Measurements from ENCODE around the gene SPATA18.
"Not testable (repeated sequence)": the region's sequence is repeated elsewhere in the genome, so short reads cannot be mapped to it uniquely, and the experiment has no call there.

Gene SPATA18

GRCh38 chr4:52135171-52135570 lies 84.1 kb downstream of the SPATA18 start:
- Histone ChIP-seq H3K9me3 (ENCODE audit: control insufficient read depth, insufficient read depth, low read depth, low read length) (no peaks in the 10 kb centered on the region), H3K4me3 (ENCODE audit: low read depth, low read length) (no peak overlapping the region), H3K36me3 (ENCODE audit: control insufficient read depth in 2 of 2, insufficient read depth in 1 of 2, low read length in 2 of 2) (no peaks in the 10 kb centered on the region), H3K27ac (ENCODE audit: extremely low read depth, low read depth, low read length) (no peak overlapping the region), H3K4me1 (ENCODE audit: control insufficient read depth, insufficient read depth, low read length) (no peaks in the 10 kb centered on the region)
- TF ChIP-seq HOXC10 (CRISPR knock-in tag; IDR thresholded peaks at IDR 0.05): no peak
- no peak for TF ChIP-seq ZNF223 (tag by site-specific recombination; IDR thresholded peaks at IDR 0.05)
- ChIA-PET CTCF (no interaction called here), POLR2A (no interaction called here)

GRCh38 chr4:52137152-52137551 lies 86.0 kb downstream of the SPATA18 start:
- H3K36me3 ChIP-seq (ENCODE audit: control insufficient read depth in 2 of 2, insufficient read depth in 1 of 2, low read length in 2 of 2); H3K4me3 ChIP-seq (ENCODE audit: low read depth, low read length); CTCF ChIA-PET; H3K9me3 ChIP-seq (ENCODE audit: control insufficient read depth, insufficient read depth, low read depth, low read length); POLR2A ChIA-PET; H3K4me1 ChIP-seq (ENCODE audit: control insufficient read depth, insufficient read depth, low read length); H3K27ac ChIP-seq (ENCODE audit: extremely low read depth, low read depth, low read length): not testable (repeated sequence)

GRCh38 chr4:52142816-52143215 lies 91.7 kb downstream of the SPATA18 start:
- ChIA-PET POLR2A (no interaction called here), CTCF (no interaction called here)
- Histone ChIP-seq H3K36me3 (ENCODE audit: control insufficient read depth in 2 of 2, insufficient read depth in 1 of 2, low read length in 2 of 2) (no peaks in the 10 kb centered on the region), H3K4me3 (ENCODE audit: low read depth, low read length) (no peak overlapping the region), H3K4me1 (ENCODE audit: control insufficient read depth, insufficient read depth, low read length) (no peaks in the 10 kb centered on the region), H3K27ac (ENCODE audit: extremely low read depth, low read depth, low read length) (no peak overlapping the region), H3K9me3 (ENCODE audit: control insufficient read depth, insufficient read depth, low read depth, low read length) (no peaks in the 10 kb centered on the region)
- TF ChIP-seq ZNF112 (tag by site-specific recombination; IDR thresholded peaks at IDR 0.05): no peak
- no peak for TF ChIP-seq ZNF10 (tag by site-specific recombination; IDR thresholded peaks at IDR 0.05)
- no peak for TF ChIP-seq ZNF580 (tag by site-specific recombination; IDR thresholded peaks at IDR 0.05)
- TF ChIP-seq ZNF785 (tag by site-specific recombination; IDR thresholded peaks at IDR 0.05): no peak
- no peak for TF ChIP-seq EGR2 (tag by site-specific recombination; IDR thresholded peaks at IDR 0.05; ENCODE audit: low read depth)
- TF ChIP-seq ZNF132 (tag by site-specific recombination; IDR thresholded peaks at IDR 0.05; ENCODE audit: borderline replicate concordance): no peak
- no peak for TF ChIP-seq ZNF341 (tag by site-specific recombination; IDR thresholded peaks at IDR 0.05; ENCODE audit: low read depth)

GRCh38 chr4:52143815-52144214 lies 92.7 kb downstream of the SPATA18 start:
- Histone ChIP-seq H3K36me3 (ENCODE audit: control insufficient read depth in 2 of 2, insufficient read depth in 1 of 2, low read length in 2 of 2) (no peaks in the 10 kb centered on the region), H3K9me3 (ENCODE audit: control insufficient read depth, insufficient read depth, low read depth, low read length) (no peaks in the 10 kb centered on the region), H3K4me1 (ENCODE audit: control insufficient read depth, insufficient read depth, low read length) (no peaks in the 10 kb centered on the region), H3K4me3 (ENCODE audit: low read depth, low read length) (no peak overlapping the region), H3K27ac (ENCODE audit: extremely low read depth, low read depth, low read length) (no peak overlapping the region)
- ChIA-PET CTCF (no interaction called here), POLR2A (no interaction called here)
- TF ChIP-seq ZBTB26 (tag by site-specific recombination; optimal IDR thresholded peaks at IDR 0.05): no peak
- TF ChIP-seq ZNF423 (tag by site-specific recombination; IDR thresholded peaks at IDR 0.05): no peak
- no peak for TF ChIP-seq ZNF112 (tag by site-specific recombination; IDR thresholded peaks at IDR 0.05)
- TF ChIP-seq ZNF596 (tag by site-specific recombination; IDR thresholded peaks at IDR 0.05): no peak
- TF ChIP-seq ZNF16 (tag by site-specific recombination; IDR thresholded peaks at IDR 0.05; ENCODE audit: low read depth): no peak
- no peak for TF ChIP-seq ZNF221 (tag by site-specific recombination; IDR thresholded peaks at IDR 0.05; ENCODE audit: borderline replicate concordance)
- TF ChIP-seq HOXA7 (CRISPR knock-in tag; IDR thresholded peaks at IDR 0.05; ENCODE audit: borderline replicate concordance): no peak
- no peak for TF ChIP-seq PRDM1 (tag by site-specific recombination; IDR thresholded peaks at IDR 0.05)
- no peak for TF ChIP-seq ZBTB7A (tag by site-specific recombination; IDR thresholded peaks at IDR 0.05; ENCODE audit: low read depth)
- no peak for TF ChIP-seq ZNF335 (tag by site-specific recombination; conservative IDR thresholded peaks at IDR 0.05)

All from HEK293 (cell line).